Lower lobe of right lung (tissue), 2 donors: Measurements from ENCODE around the gene GNAI1. TPM values are rescaled to one million over a fixed set of nuclear protein-coding genes. Genes with fewer than 3 reads are reported as not detected.

ENCODE experiments used
- ATAC-seq, 2 donors: fragments of 200-7000 bp; cut with Tn5 transposase; one replicate each; pipeline ENCODE4 v1.9.1; 2020 to 2022; ENCODE audit warnings: mild to moderate bottlenecking in 2 of 2, moderate library complexity in 2 of 2
- DNase-seq: peaks from one replicate; pipeline ENCODE4 v3.0.0-alpha.2; 2020
- H3K27ac ChIP-seq: fragments of 200-600 bp; one replicate; pipeline ENCODE4 v1.8.0; 2022
- H3K27me3 ChIP-seq: fragments of 200-600 bp; one replicate; pipeline ENCODE4 v1.8.0; 2022; ENCODE audit warnings: low read depth
- H3K36me3 ChIP-seq: fragments of 200-600 bp; one replicate; pipeline ENCODE4 v1.8.0; 2022; ENCODE audit warnings: mild to moderate bottlenecking
- H3K4me1 ChIP-seq: fragments of 200-600 bp; one replicate; pipeline ENCODE4 v1.8.0; 2022
- H3K4me3 ChIP-seq: fragments of 200-600 bp; one replicate; pipeline ENCODE4 v1.8.0; 2022; ENCODE audit warnings: mild to moderate bottlenecking
- H3K9me3 ChIP-seq: fragments of 200-600 bp; one replicate; pipeline ENCODE4 v1.8.0; 2022
- intact Hi-C: fragments of 100-400 bp; cut with DNase I; formaldehyde crosslinking; loops from one replicate; pipeline ENCODE4 v1.11.0; 2022
- total RNA-seq: library from RNA; stranded (reverse); fragmentation: NEBNext Ultra II Directional; extraction: Animal tissue kit (Norgen Biotek cat#: 25700); gene quantifications from one replicate; pipeline ENCODE4 v1.2.1, GENCODE V29; 2021
- TF ChIP-seq, protein P1 (sequence below): fragments of 200-600 bp; IDR thresholded peaks from one replicate; pipeline ENCODE4 v1.8.0; 2022; ENCODE audit warnings: antibody characterized with exemption, mild to moderate bottlenecking
- donor health status: DM: no; HTN: yes; CAD: no; lungs with severe emphysema.

Gene GNAI1
- total RNA-seq, 1 donor from 2014 or later: 32.1 TPM

DNA sequence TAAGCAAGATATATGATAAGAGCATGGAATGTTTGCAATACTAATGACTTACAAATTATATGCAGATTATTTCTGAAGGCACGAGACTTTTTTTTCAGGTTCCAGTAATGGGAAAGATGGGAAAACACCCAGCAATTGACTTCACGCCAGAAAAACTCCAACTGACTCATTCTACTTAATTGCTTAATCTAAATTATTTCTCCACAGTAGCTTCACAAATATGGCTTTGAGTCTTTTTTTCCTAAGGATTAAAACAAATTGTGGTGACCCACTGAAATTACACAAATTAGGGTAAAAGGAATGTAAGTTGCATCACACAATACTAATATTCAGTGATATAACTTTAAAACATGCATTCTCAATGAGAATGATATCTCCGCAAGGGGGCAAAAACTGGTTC is 138.7 kb downstream of the GNAI1 start:
- intact Hi-C loops: no loop called here
- Histone ChIP-seq H3K27ac (no peak overlapping the region), H3K4me1 (peaks cover 15% of the 10 kb centered on the region), H3K27me3 (no peaks in the 10 kb centered on the region), H3K4me3 (no peak overlapping the region), H3K9me3 (no peaks in the 10 kb centered on the region), H3K36me3 (no peaks in the 10 kb centered on the region)
- TF ChIP-seq, protein P1, sequence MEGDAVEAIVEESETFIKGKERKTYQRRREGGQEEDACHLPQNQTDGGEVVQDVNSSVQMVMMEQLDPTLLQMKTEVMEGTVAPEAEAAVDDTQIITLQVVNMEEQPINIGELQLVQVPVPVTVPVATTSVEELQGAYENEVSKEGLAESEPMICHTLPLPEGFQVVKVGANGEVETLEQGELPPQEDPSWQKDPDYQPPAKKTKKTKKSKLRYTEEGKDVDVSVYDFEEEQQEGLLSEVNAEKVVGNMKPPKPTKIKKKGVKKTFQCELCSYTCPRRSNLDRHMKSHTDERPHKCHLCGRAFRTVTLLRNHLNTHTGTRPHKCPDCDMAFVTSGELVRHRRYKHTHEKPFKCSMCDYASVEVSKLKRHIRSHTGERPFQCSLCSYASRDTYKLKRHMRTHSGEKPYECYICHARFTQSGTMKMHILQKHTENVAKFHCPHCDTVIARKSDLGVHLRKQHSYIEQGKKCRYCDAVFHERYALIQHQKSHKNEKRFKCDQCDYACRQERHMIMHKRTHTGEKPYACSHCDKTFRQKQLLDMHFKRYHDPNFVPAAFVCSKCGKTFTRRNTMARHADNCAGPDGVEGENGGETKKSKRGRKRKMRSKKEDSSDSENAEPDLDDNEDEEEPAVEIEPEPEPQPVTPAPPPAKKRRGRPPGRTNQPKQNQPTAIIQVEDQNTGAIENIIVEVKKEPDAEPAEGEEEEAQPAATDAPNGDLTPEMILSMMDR: no peak
- DNase-seq (no peak), ATAC-seq (no peak)

DNA sequence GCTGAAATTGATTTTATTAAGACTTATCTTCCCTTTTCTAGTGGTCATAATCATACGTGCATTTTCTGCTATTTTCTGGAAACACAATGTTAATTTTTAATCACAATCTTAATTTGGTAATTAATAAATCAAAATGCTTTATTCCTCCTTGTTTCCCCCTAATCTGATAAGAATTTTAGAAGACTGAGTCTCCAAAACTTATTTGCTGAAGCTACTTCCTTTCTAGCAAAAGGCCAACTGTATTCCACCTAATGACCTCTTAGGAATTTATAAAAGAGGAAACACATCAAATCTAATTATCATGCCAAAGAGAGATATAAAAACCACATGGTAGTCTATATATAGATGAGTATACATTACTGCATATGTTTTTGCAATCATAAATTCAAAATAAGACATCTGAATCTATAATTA is 140.6 kb downstream of the GNAI1 start:
- ATAC-seq (no peak), DNase-seq (no peak)
- Histone ChIP-seq H3K27me3 (no peaks in the 10 kb centered on the region), H3K4me3 (no peak overlapping the region), H3K9me3 (no peaks in the 10 kb centered on the region), H3K4me1 (peaks cover 15% of the 10 kb centered on the region), H3K27ac (no peak overlapping the region), H3K36me3 (no peaks in the 10 kb centered on the region)
- TF ChIP-seq, protein P1: no peak
- intact Hi-C loops: no loop called here
